NCI-H2196 (cell line): ENCODE results near the gene RHOV.
A peak's percentile ranks its signal among the peaks of the same experiment; 100 is the strongest.

Experiments
- DNase-seq: peaks from one replicate; lab custom pipeline; 2025; ENCODE audit not compliant: unreplicated experiment; lab: John Stamatoyannopoulos, UW

Gene RHOV

DNA sequence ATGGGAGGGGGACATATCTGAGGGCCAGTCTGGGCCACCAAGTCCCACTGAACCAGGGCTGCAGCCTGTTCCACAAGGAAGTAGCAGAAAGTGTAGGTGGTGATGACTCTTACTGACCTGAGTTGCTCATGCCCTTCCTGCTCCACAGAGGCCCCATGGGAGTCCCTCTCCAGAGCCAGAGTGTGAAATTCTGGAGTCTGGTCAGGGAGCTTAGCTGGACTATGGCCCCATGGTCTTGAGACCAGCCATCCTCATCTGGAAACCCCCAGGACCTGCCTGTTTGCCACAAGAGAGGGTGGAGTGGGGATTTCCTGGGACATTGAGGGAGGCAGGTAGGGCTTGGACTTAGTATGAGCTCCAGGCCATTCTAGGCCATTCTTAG is 27.2 kb downstream of the RHOV start:
- no peak for DNase-seq

DNA sequence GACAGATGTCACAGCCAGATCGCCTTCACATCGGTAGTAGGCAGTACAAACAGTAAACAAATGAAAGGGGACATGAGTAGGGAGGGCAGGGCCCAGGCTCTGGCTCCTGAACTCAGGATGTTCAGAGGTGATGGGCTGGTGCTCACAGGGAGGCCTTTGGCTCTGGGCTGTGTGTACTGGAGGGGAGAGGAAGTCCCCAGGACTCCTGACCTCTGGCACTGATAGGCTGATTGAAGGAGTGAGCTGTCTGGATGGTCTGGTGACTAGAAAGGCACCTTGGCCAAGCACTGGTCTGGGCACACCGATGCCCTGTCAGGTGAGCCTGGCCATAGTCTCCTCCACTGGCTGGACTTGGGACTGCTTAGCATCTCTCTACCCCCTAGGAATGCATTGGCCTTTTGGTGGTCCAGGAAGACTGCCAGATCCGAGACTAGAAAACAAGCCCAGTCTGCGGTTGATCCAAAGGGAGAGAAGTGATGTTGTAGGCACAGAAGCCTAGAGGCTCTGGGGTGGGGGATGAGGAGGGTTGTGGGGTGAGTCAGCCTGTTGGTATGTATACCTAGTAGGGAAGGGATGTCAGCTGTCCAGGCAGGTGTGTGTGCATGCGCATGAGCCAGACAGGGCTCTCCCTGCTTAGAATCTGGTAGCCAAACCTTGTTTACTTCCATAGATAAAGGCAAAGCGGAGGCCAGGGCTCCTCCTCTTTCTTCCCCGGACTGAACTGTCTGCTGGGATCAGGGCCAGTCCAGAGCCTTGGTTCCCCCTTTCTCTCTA is 28.3 kb downstream of the RHOV start:
- peak; percentile 66 for DNase-seq

DNA sequence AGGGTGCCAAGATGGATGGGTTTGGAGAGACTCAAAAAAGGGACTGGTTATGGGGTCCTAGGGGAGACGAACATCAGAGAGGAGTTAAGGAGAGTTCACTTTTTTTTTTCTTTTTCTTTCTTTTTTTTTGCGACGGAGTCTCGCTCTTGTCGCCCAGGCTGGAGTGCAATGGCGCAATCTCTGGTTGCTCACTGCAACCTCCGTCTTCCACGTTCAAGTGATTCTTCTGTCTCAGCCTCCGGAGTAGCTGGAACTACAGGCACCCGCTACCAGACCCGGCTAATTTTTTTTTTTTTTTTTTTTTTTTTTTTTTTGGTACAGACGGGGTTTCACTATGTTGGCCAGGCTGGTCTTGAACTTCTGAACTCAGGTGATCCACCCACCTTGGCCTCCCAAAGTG is 29.0 kb downstream of the RHOV start:
- DNase-seq = no peak

DNA sequence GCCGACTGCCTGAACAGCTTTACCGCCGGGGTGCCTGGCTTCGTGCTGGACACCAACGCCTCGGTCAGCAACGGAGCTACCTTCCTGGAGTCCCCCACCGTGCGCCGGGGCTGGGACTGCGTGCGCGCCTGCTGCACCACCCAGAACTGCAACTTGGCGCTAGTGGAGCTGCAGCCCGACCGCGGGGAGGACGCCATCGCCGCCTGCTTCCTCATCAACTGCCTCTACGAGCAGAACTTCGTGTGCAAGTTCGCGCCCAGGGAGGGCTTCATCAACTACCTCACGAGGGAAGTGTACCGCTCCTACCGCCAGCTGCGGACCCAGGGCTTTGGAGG is 29.4 kb downstream of the RHOV start:
- DNase-seq = no peak

DNA sequence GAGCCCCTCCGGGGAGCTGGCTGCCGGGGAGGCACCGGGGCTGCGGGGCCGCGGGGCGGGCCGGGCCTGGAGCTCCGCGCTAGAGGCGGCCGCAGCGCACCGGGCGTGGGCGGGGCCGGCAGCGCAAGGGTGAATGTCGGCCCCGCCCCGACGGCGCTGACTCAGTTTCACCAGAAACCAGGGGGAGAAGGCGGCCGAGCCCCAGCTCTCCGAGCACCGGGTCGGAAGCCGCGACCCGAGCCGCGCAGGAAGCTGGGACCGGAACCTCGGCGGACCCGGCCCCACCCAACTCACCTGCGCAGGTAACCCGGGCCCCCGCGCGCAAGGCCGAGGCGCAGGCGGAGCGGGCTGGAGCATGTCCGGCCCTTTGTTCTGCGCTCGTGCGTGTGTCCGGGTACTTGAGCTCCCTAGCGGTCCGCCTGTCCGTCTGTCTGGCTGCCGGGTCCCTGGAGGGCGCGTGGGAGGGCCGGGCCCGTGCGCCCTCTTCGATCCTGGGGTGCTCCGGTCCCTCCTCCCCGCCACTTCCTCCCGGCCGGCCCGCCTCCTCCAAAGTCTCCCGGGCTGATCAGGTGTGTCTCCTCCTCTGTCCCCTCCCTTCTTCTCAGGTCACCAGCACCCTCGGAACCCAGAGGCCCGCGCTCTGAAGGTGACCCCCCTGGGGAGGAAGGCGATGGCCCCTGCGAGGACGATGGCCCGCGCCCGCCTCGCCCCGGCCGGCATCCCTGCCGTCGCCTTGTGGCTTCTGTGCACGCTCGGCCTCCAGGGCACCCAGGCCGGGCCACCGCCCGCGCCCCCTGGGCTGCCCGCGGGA is 29.9 kb downstream of the RHOV start, which contains the start of gene SPINT1:
Gene SPINT1 (plus strand): TSS at position 164 of the 811 bp plus-strand sequence. CDS start 507 bp downstream, at position 671.
- DNase-seq = peak; percentile 16

DNA sequence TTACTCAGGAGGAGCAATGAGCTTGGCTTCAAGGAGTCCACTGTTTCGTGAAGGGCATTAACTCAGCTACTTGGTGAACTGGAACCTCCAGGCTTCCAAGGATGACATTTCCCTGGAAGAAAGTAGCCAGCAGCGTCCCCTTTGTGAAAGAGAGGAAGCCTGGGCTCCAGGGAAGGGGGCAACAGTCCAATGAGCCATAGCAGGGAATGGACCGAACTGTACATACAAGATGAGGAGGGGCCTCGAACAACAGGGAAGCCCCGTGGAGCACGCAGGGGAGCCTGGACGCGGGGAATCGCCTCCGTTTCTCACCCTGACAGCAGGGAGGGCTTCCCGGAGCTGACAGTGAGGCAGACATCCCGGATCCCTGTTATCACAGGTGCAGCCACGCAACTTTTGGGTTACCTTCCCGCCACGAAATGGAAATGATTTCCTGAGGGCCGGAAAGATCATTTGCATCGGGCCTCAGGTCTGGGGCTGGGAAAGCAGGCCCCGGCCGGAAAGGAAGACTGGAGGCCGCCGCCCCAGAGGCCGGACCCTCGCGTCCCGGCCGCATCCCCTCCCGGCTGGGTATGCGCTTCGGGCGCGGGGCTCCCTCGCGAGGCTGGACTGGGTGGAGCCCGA is 30.7 kb downstream of the RHOV start:
- DNase-seq = no peak

DNA sequence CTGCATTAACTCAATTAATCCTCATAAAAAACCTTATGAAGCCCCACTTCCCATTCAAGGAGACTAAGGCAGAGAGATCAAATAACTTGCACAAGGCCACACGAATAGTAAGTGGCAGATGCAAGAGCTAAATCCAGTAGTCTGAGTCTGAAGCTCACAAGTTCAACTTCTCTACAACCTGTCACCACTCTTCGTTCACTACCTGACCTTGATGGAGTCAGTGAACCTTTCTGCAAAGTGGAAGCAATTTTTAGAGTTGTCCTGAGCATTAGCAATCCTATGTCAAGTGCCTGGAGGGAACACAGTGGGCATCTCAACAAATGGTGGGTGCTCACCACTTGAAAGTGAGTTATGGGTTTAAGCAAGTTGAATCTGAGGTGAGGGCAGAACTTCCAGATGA is 32.3 kb downstream of the RHOV start:
- DNase-seq = no peak

DNA sequence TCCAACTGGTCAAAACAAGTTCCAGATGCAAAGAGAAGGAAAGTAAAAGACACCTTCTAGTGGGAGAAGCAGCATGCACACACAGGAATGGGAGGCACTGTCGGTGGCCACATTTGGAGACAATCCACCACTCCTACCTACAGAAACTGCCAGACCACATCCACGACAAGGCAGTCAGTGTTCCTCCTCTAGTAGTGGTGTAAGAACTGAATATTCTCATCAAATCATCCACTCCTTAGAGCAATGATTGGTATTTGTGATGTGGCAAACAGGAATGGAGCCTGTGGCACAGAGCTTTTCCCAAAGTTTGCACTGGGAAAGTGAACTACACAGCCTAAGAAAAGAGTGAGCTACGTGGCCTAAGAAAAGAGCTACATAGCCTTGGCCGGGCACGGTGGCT is 35.3 kb downstream of the RHOV start:
- no peak for DNase-seq

DNA sequence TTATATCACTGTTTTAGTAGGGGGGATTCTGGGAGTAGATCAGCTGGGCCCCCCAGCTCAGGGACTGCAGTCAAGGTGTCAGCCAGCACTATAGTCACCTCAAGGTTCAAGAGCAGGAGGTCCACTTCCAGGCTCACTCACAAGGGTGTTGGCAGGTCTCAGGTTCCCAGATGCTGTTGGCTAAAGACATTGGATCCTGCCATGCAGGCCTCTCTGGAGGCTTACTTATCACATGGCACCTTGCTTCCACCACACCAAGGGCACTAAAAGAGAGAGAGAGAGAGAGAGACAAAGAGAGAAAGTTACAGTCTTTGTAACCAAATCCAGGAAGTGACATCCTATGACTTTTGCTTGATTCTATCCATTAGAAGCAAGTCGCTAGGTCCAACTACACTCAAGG is 38.0 kb downstream of the RHOV start:
- no peak for DNase-seq

DNA sequence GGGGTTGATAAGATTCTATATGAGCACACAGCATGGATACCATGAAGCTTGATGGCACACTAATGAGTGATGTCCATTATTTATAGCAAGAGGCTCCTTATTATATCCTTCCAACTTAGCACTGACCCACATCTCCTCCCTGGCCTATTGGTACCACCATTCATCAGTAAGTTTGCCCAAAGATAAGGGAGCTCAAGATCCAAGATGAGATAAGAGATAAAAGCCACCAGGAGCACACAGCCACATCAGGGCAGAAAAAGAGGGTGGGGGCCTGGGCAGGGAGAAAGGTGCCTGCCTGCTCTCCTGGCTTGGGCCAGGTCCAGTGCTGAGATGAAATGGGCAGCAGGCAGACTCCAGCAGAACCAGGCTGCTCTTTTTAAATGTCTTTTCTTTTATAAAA is 41.1 kb downstream of the RHOV start:
- DNase-seq = no peak

DNA sequence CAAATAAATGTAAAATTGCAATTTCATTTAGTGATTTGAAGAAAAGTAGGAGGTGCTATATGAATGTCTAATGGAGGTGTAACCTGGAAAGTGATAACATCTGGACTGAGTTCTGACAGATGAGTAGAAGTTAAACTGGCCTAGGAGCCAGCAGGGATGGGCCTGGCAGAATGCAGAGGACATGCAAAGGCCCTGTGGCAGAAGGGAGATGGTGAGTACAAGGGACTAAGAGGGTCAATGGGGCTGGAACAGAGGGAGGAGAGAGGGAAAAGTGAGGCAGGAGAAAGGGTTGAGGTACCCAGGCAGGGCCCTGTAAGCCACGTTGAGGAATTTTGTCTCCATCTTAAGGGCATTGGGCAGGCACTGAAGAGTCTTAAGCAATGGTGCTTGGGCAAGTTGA is 42.2 kb downstream of the RHOV start:
- DNase-seq = no peak

DNA sequence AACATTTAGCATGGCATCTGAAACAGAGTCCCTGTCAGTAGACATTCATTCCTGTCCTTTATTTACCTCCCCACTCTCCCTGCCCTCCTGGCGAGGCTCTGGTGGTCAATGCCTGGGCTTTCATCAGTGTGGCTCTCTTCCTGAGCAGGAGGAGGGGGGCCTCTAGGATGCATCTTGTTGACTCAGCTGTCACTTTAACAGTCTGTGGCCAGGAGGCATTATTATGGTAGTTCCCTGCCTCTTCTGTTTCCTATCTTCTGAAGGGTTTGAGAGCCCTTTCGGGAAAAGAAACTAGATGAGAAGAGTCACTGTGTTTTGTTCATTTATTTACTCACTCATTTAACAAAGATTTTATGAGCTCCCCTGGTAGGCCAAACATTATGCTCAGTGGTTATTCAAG is 43.1 kb downstream of the RHOV start:
- peak; percentile 74 for DNase-seq

DNA sequence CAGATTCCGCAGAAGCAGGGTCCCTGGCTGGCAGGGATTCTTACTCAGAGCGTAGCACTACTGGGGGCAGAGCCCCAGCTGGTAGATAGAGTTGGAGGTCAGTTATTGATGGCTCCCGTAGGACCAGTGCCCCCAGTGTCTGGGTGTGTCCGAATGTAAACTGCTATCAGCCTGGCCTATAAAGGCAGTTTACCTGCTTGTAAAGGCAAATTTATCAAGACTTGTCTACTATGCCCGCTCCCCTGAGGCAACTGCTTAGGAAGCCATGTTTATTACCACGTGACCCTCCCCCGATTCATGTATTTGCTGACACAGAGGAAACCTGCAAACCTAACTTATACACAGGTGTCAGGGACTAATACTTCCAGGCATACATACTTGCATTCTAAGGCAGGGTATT is 44.9 kb downstream of the RHOV start:
- DNase-seq = no peak

DNA sequence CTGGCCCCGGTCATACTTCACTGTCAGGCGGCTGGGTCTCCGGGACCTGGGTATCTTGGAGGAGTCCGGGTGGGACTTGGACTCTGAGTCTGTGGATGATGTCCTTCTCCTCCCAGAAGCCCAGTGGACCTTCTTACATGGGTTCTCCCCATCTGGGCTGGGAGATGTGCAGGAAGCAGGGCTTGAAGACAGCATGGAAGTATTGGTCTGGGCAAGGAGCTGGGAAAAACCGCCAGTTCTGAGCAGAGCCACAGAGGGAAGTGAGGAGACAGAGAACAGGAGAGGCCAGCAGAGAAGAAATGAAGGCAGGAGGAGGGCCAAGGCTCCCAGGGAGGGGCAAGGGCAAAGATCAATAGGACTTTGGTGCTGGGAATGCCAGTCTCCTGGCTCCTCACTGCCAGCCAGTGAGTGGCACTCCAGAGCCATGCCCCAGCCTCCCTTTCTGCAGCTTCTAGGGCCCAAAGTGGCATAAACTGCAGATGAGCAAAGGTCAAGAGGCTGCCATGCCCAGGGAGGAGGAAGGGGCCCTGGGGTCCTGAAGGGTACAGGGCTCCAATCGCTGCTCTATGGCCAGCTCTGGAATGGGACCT is 45.5 kb downstream of the RHOV start, which contains the start of gene PPP1R14D:
Gene PPP1R14D (minus strand): TSS at position 262 of the 590 bp plus-strand sequence. CDS start 67 bp downstream, at position 195.
- no peak for DNase-seq

DNA sequence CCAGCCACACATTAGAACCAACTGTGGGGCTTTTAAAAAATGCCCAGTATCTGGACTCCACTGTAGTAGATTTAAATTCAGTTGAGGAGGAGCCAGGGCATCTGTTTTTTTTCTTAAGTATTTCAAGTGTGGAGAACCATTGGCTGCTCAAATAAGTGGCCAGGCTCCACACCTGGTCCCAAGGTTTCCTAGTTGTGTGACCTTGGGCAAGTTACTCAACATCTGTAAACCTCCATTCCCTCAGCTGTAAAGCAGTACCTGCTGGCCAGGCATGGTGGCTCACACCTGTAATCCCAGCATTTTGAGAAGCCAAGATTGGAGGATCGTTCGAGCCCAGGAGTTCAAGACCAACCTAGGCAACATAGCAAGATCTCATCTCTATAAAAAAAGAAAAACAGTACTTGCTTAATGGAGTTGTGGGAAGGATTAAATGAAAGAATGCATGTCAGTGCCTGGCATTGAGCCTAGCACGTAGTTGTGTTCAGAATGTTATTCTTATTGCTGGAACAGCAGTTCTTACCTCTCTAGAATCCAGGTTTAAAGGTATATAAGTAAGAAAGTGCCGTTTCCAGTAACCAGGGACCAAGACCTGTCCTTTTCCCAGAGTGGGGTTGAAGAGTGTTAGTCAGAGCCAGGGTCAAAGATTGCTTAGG is 47.5 kb downstream of the RHOV start:
- DNase-seq = no peak

DNA sequence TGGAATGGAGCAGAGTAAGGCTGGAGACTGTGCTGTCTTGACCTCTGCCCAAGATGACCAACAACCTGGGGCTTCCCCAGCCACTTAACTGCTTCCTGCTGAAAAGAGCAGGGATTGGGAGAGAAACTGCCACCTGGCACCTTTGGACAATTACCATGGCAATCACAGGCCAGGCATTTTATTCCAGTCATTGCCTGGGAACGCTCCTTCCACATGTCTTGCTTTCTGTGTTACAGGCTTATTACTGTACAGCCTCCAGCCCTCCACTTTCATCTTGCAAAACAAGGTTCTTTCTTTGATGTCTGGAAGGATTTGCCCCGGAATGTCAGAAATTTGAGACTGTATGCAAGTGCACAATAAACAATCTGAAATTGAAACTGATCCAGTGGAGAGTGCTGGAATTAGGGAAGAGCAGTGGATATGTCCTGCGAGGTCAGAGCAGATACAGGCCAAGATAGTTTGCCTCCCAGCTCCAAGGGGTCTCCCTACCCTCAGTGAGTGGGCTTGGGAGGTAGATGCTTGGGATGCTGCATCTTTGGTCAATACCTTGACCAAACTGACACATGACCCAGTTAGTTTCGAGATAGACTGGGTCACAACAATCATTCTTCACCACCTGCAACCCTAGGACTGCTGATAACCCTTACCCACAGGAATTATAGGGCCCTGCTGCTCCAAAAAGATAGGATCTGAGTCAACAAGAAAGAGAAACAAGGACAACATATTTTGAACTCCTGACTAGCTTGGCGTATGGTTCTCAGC is 48.2 kb downstream of the RHOV start:
- DNase-seq = peak; percentile 32

DNA sequence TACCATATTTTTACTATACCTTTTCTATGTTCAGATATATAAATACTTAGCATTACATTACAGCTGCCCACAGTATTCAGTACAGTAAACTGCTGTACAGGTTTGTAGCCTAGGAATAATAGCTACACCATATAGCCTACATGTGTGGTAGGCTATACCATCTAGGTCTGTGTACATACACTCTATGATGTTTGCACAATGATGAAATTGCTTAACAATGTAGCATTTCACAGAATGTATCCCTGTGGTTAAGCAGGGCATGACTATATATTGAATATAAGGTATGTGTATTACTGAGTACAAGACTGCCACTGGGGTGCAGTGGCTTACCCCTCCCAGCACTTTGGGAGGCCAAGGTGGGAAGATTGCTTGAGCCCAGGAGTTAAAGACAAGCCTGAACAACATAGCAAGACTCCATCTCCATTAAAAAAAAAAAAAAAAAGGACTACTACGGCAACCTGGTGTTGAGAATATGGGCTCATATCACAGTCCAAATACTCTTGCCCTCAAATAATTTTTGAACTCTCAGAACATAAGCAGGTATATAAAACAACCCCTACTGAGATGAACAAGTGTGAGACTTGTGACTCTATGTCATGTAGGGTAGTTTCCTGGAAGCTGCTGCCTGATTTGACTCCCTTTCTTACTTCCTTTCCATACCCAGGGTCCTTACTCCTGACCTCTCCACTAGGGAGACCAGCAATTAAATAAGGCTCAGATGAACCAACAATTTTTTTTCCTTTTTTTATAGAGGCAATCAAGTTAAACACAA is 50.3 kb downstream of the RHOV start:
- no peak for DNase-seq
